Erythroblast (primary cell): Measurements from ENCODE around the gene LCK.
A peak's percentile ranks its signal among the peaks of the same experiment; 100 is the strongest.

Source experiments
- DNase-seq, 2 experiments: peaks; one replicate each; lab custom pipeline; 2025; lab: John Stamatoyannopoulos, UW
- GATA1 ChIP-seq: IDR thresholded peaks from 2 replicates; pipeline ENCODE4 v1.6.1; 2011; ENCODE audit warnings: low read depth, mild to moderate bottlenecking, control low read depth, low read length, moderate library complexity
- POLR2A ChIP-seq: IDR thresholded peaks from 2 replicates; pipeline ENCODE4 v1.6.1; 2011; ENCODE audit warnings: mild to moderate bottlenecking, low read length

LCK gene

GRCh38 chr1:32334274-32334861 lies 83.3 kb downstream of the LCK start:
- no peak for TF ChIP-seq POLR2A
- DNase-seq: no peak

- TF ChIP-seq POLR2A (no peak), GATA1 (no peak)
- peak; percentile 63 to 71 for DNase-seq
These were observed 83.9 kb downstream of the LCK start for GRCh38 chr1:32334864-32335534.

GRCh38 chr1:32335535-32335789 lies 84.4 kb downstream of the LCK start:
- DNase-seq: peak in 1 of 2 experiments; percentile 46
- TF ChIP-seq GATA1 (no peak), POLR2A (no peak)
